ENCODE measurements around the gene UFSP2.

UFSP2 gene, protein sequence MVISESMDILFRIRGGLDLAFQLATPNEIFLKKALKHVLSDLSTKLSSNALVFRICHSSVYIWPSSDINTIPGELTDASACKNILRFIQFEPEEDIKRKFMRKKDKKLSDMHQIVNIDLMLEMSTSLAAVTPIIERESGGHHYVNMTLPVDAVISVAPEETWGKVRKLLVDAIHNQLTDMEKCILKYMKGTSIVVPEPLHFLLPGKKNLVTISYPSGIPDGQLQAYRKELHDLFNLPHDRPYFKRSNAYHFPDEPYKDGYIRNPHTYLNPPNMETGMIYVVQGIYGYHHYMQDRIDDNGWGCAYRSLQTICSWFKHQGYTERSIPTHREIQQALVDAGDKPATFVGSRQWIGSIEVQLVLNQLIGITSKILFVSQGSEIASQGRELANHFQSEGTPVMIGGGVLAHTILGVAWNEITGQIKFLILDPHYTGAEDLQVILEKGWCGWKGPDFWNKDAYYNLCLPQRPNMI

GRCh38 chr4:185425647-185426352, at the start of gene UFSP2:
Gene UFSP2, minus strand, starts transcription at chr4:185425964. Its CDS starts 96 bp downstream, at chr4:185425868.
- DNase-seq (ENCODE audit: low read depth, low spot score), result peak; percentile 91

DNA sequence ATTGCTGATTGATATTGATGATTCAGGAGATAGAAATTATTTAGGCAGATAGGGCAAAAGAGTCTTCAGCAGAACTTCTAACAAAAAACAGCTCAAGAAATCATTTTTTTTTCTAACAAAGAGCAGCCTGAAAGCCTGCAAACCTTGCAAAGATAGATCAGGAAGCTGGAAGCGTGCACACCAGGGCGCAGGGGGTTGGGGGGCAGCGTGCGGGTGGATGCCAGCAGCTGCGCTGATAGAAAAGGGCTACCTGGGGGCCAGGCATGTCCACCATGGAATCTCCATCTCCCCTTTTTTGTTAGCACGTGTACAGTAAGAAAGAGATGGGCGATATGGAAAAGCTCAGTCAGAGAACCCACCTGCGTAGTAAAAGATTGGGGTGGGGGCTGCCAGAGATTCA, 47.5 kb upstream of the UFSP2 start:
- DNase-seq (ENCODE audit: low read depth, low spot score), result no peak

DNA sequence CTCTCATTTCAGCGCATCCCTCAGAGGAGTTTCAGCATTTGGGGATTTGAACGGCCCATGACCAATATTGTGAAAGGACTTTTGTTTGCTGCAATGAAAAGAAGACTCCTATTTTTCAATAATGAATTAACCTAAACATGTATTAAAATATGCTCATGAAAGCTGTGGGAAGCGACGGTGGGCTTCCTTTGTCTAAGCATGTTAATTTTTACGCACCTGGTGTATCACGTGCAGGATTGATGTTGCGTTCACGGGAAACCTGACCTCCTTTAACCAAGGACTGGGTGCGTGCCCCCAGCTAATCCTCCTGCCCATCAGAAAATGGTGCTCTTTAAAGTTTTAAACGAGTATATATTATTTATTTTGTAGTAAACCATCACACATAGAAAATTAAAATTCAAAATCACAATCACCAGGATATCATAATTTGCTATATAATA, 46.4 kb upstream of the UFSP2 start:
- no peak for DNase-seq (ENCODE audit: low read depth, low spot score)

DNA sequence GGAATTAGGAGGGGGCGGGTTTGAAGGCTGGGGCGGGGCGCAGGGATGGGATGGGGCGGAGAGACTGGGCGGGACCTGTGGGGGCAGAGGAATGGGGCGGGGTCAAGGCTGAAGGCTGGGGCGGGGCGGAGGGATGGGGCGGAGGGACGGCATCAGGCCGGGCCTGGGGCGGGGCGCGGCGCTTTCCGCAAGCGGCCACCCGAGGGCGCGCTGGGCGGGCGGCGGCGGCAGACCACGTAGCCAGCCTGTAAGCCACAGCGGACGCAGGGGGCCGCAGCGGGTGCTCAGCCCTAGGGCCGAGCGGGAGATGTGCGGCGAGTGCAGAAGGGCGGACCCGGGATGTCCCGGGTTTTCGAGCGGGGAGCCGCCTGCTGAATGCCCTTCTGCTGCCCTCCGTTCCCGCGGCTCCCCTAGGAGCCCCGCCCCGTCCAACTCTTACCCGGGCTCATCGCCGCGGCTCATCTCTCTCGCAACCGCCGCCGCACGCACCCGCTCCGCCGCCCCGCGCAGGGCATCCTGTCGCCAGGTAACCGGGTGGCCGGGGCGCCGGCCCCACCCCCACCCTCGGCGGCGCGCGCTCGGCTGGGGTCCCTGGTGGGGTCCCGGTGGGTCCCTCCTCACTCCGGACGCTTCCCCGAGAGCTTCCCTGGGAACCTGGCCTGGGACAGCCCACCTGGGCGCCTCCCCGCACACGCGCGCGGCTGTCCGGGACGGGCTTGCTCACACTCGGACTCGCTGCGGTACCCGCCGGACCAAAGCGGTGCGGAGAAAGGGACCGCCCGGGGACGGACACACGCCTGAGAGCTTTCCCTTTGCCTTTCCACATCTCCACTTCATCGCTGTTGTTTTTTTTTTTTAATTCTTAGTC, 45.7 kb upstream of the UFSP2 start, which contains the start of gene CCDC110:
CCDC110 (minus strand) TSS at position 499 of the 868 bp plus-strand sequence; CDS start at position 449, 50 bp downstream.
- peak; percentile 98 for DNase-seq (ENCODE audit: low read depth, low spot score)

- DNase-seq (ENCODE audit: low read depth, low spot score), result peak; percentile 46
Measured at GRCh38 chr4:185470501-185471195, 44.9 kb upstream of the UFSP2 start.

- no peak for DNase-seq (ENCODE audit: low read depth, low spot score)
Measured at GRCh38 chr4:185469580-185470154, 43.9 kb upstream of the UFSP2 start.

DNA sequence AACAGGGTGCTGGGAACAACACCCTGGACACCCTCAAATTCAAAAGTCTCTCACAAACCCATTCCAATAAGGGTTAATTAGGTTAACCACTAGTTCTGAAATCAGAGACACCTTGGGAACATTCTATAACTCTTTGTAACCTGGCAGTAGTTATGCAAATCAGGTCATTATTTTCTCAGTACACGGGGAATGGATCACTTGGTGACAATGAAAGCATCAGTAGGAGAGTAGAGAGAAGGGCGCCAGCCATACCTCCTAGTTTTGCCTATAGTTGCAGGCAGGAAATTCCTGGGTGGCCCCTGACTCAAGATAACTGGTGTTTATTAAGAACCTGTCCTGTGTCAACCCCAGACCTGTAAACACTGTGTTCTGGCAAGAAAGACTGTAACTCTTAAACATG, 43.2 kb upstream of the UFSP2 start:
- no peak for DNase-seq (ENCODE audit: low read depth, low spot score)

- DNase-seq (ENCODE audit: low read depth, low spot score), result no peak
Measured at GRCh38 chr4:185467991-185468390, 42.2 kb upstream of the UFSP2 start.

GRCh38 chr4:185467101-185467500, 41.3 kb upstream of the UFSP2 start:
- DNase-seq (ENCODE audit: low read depth, low spot score), result no peak

DNA sequence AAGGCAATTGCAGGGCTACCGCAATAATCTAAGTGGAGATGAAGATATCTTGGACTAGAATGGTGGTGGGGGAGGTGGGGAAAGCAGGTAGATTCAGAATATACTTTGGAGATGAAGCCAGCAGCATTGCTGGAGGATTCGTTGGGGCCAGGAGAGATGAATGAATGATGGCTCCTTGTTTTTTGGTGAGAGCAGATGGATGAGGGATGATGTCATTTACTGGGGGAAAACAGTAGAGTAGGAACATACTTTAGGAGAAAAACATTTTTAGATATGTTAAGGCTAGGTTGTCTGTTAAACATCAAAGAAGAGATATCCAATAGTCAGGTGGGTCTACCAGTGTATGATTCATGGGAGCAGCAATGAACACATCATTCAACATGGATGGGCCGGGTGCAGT, 39.9 kb upstream of the UFSP2 start:
- DNase-seq (ENCODE audit: low read depth, low spot score), result no peak

DNA sequence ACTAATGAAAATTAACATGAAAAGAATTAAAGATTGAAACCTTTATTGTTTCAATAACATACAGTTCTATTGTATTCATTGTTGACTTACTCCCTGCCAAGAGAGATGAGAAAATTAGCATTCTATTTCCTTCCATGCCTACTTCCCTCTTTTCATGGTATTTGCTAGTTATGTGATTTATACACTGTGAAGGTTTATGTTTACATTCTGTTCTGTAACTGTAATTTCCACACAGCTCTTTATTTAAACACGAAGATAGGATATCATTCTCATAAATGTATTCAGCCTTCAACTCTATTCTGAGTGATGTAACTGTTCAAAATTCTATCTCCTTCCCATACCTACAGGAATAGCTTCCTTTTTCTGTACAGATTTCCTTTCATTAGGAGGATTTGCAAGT, 39.1 kb upstream of the UFSP2 start:
- no peak for DNase-seq (ENCODE audit: low read depth, low spot score)

- DNase-seq (ENCODE audit: low read depth, low spot score), result no peak
Measured at GRCh38 chr4:185464183-185464582, 38.4 kb upstream of the UFSP2 start.

DNA sequence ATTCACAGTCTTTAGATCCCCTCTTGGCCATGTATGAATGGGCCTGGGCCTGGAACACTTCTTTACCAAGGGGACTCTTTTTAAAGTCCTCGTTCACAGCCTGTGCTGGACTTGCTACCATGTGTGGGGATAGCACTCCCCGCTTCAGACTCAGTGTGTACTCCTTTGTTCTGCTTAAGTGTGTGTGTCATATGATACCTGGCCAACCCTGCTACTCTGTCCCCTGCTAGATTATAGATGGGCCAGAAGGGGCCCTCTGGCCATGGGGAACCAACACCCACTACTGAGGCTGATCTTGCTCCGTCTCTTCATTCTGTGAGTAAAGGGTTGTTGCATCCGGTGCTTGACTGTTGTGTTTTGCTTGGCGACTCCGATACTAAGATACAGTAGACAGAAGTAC, 37.8 kb upstream of the UFSP2 start:
- DNase-seq (ENCODE audit: low read depth, low spot score), result no peak

- no peak for DNase-seq (ENCODE audit: low read depth, low spot score)
Measured at GRCh38 chr4:185461565-185461964, 35.8 kb upstream of the UFSP2 start.

DNA sequence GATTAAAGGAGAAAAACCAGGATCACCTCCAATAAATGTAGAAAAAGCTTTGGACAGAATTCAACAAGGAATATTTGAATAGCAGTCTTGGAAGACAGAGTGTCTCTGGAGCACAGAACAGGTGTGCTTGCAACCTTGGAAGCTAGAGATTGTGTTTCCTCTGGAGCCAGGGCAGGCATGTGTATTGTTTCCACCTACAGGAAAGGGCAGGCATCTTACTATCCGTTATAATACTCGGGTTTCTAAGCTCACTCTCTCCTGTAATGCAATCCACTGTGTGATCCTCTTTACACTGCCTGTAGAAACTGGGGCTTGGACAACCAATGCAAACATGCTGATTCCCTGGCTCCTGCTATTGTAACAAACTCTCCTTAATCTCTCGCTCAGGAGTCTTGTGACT, 31.4 kb upstream of the UFSP2 start:
- DNase-seq (ENCODE audit: low read depth, low spot score), result no peak

- no peak for DNase-seq (ENCODE audit: low read depth, low spot score)
Measured at GRCh38 chr4:185456131-185456530, 30.4 kb upstream of the UFSP2 start.

- no peak for DNase-seq (ENCODE audit: low read depth, low spot score)
Measured at GRCh38 chr4:185445209-185445608, 19.4 kb upstream of the UFSP2 start.

DNA sequence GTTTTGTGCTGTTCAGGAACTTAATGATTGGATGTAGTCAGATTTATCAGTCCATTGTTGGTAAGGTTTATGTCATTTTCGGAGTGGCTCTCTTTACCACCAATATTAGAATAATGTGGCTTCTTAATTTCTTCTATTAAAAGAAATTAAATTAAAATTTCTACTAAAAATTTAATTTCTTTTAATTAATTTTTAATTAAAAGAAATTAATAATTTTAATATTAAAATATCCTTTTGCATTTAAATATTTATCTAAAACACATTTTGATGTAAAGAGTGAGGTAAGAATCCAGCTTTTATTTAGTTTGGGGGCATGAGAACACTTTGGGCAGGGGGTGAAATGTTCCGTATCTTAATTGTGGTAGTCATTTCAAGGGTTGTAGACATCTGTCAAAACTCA, 15.7 kb upstream of the UFSP2 start:
- DNase-seq (ENCODE audit: low read depth, low spot score), result no peak

DNA sequence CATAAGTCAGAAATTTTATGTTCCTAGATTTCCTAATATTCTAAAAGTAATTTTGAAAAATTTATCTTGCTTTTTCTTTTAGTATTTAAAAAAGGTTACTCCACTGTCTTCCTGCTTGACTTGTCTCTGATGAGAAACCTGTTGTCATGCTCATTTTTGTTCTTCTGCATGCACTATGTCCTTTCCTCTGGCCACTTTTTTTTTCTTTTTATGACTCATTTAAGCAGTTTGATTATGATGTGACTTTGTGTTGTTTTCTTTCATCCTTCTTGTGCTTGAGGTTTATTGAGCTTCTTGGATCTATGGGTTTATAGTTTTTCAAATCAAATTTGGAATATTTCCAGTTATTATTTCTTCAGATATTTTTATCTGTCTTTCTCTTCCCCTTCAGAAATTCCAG, 12.0 kb upstream of the UFSP2 start:
- no peak for DNase-seq (ENCODE audit: low read depth, low spot score)

GRCh38 chr4:185435466-185435865, 9.7 kb upstream of the UFSP2 start:
- DNase-seq (ENCODE audit: low read depth, low spot score), result no peak

- DNase-seq (ENCODE audit: low read depth, low spot score), result no peak
Measured at GRCh38 chr4:185429660-185430059, 3.9 kb upstream of the UFSP2 start.

All from astrocyte of the hippocampus (primary cell).